ENCODE data around the gene NOL11.
"Not testable (repeated sequence)": the region's sequence is repeated elsewhere in the genome, so short reads cannot be mapped to it uniquely, and the experiment has no call there.

NOL11 gene

GRCh38 chr17:67711916-67712315, 5.8 kb upstream of the NOL11 start:
- no peak for DNase-seq

DNA sequence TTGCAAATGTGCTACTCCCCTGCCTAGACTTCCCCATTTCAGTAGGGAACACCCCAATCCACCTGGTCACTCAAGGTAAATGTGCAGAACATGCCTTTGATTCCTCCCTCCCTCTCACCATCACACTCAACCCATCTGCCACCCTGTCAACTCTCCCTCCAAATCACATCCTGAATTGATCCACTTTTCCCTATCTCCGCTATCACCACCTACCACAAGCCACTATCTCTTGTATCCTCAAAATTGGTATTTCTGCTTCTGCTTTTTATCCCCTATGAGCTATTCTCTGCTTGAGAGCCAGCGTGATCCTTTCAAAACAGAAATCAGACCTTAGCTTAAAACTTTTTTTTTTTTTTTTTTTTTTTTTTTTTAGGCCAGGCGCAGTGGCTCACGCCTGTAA, 5.4 kb upstream of the NOL11 start:
- DNase-seq: no peak

- no peak for DNase-seq
These were observed 4.6 kb upstream of the NOL11 start for GRCh38 chr17:67713169-67713568.

- DNase-seq: no peak
These were observed 1.3 kb upstream of the NOL11 start for GRCh38 chr17:67716405-67716798.

GRCh38 chr17:67717192-67717623, 528 bp upstream of the NOL11 start:
- no peak for DNase-seq

GRCh38 chr17:67718325-67718941, 697 bp downstream of the NOL11 start:
- no peak for DNase-seq

GRCh38 chr17:67725373-67725791, 7.6 kb downstream of the NOL11 start:
- no peak for DNase-seq

GRCh38 chr17:67725807-67726206, 8.1 kb downstream of the NOL11 start:
- no peak for DNase-seq

DNA sequence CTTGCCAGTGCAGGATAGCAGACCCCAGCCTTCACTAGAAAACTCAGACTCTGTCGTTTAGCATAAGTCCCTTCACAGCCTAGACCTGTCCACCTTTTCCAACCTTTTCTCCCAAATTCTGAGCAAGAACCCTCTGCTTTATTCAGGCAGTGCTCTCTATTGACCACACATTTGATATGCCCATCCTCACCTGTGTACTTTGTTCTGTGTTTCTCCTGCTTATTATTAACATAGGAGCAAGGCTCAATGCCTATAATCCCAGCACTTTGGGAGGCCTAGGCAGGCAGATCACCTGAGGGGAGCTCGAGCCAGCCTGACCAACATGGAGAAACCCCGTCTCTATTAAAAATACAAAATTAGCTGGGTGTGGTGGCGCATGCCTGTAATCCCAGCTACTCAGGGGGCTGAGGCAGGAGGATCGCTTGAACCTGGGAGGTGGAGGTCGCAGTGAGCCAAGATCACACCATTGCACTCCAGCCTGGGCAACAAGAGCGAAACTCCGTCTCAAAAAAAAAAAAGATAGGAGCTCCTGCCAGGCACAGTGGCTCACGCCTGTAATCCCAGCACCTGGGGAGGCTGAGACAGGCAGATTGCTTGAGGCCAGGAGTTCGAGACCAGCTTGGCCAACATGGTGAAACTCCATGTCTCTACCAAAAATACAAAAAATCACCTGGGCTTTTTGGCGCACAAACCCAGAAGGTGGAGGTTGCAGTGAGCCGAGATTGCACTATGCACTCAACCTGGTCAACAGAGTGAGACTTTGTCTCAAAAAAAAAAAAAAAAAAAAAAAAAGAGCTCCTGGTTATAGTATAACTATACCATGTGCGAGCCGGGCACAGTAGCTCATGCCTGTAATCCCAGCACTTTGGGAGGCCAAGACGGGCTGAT, 9.7 kb downstream of the NOL11 start:
- not testable (repeated sequence) for DNase-seq

DNA sequence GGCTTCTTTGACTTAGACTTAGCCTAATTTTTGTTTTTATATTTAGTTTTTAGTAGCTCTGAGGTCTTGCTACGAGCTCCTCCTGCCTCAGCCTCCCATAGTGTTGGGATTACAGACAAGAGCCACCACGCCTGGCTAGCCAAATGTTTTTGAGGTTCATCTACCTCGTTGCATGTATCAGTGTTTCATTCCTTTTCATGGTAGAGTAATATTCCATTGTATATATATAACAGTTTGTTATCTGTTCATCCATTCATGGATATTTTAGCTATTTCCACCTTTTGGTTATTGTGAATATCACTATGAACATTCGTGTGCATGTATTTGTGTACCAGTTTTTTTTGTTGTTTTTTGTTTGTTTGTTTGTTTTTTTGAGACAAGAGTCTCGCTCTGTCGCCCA, 12.2 kb downstream of the NOL11 start:
- DNase-seq: no peak

DNA sequence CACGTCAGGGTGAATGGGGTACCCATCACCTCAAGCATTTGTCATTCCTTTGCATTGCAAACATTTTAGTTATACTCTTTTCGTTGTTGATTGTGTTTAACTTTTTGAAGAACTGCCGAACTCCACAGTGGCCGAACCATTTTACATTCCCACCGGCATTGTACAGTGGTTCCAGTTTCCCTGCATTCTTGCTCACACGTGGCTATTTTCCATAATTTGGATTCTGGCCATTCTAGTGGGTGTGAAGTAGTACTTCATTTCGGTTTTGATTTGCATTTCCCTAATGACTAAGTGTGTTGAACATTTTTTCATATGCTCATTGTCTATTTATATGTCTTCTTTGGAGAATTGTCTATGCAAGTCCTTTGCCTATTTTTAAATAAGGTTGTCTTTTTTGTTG, 13.0 kb downstream of the NOL11 start:
- no peak for DNase-seq

DNA sequence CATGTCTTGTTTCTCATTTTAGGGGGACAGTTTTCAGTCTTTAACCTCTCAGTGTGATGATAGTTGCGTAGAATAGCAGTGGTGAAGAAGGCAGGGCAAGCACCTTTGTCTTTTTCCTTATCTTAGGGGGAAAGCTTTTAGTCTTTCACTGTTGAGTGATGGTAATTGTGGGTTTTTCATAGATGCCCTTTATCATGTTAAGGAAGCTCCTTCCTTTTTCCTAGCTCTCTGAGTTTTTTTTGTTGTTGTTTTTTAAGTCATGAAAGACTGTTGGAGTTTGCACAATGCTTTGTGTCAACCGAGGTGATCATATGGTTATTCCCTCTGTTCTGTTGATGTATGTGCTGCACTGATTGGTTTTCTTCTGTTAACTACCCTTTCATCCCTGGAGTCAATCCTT, 15.7 kb downstream of the NOL11 start:
- DNase-seq: no peak

GRCh38 chr17:67737145-67737544, 19.4 kb downstream of the NOL11 start:
- no peak for DNase-seq

DNA sequence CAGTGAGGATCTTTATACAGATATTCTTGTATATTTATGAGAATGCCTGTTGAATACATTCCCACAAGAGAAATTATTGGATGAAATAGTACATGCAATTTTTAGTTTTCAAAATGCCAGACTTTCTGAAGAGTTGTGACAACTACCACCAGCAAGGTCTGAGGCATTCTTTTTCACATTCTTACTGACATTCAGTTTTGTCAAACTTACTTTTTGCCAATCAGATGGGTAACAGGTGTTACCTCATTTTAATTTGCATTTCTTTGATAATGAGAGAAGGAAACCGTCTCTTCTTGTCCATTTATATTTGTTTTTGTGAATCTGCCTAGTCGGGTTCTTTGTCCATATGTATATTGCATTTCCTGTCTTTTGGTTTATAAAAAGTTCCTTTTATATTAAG, 24.3 kb downstream of the NOL11 start:
- DNase-seq: no peak

GRCh38 chr17:67746704-67747571, 29.2 kb downstream of the NOL11 start:
- no peak for DNase-seq

- no peak for DNase-seq
These were observed 30.0 kb downstream of the NOL11 start for GRCh38 chr17:67747681-67748235.

DNA sequence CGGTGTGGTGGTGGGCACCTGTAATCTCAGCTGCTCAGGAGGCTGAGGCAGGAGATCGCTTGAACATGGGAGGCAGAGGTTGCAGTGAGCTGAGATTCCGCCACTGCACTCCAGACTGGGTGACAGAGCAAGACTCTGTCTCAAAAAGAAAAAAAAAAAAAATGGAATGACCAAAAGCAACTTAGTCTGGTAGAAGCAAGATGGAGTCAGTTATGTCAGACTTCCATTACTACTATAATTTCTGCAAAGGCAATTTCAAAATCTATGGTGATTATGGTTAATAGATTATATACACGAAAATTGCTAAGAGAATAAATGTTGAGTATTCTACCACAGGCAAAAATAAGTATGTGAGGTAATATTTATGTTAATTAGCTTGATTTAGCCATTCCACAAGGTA, 32.3 kb downstream of the NOL11 start:
- DNase-seq: no peak

GRCh38 chr17:67751101-67752074, 33.7 kb downstream of the NOL11 start:
- DNase-seq: no peak

GRCh38 chr17:67752160-67752559, 34.4 kb downstream of the NOL11 start:
- DNase-seq: not testable (repeated sequence)

DNA sequence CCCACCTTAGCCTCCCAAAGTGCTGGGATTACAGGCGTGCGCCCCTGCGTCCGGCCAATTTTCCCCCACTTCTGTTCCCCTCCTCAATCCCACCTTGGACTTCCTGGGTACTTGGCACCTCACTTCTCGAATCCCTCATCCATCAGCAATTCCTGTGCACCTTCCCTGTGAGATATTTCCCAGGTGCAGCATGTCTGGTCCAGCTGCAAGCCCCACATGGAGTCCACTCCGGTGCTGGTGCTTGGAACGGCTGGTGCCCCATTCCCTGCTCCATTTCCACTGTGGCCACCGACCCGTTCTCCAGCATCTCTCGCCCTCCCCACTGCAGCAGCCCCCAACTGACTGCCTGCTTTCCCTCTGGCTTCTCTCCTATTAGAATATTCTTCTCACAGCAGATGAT, 35.3 kb downstream of the NOL11 start:
- DNase-seq: no peak

GRCh38 chr17:67754001-67754400, 36.3 kb downstream of the NOL11 start:
- no peak for DNase-seq

DNA sequence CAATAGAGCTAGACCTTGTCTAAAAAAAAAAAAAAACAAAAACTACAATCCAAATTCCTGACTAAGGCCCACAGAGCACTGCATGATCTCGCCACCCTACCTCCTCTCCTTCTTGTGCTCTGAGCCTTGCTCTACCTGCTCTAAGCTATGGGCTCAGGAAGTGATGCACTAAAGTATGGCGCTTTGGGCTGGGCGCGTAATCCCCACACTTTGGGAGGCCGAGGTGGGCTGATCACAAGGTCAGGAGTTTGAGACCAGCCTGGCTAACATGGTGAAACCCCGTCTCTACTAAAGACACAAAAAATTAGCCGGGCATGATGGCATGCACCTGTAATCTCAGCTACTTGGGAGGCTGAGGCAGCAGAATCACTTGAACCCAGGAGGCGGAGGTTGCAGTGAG, 37.0 kb downstream of the NOL11 start:
- DNase-seq: not testable (repeated sequence)

Measured in NCI-H187 treated with DMSO at 0.1 percent for 48 hours (cell line).